ENCODE data around the gene TANC1. TPM values are rescaled to one million over a fixed set of nuclear protein-coding genes. Genes with fewer than 3 reads are reported as not detected.

The TANC1 gene
- total RNA-seq, 2 experiments from 2014 or later = 0.15 to 0.25 TPM

- ChIA-PET POLR2A (no interaction called here), CTCF (no interaction called here)
Measured at GRCh38 chr2:159267921-159268320, 299.5 kb downstream of the TANC1 start.

- ChIA-PET POLR2A (no interaction called here), CTCF (no interaction called here)
Measured at GRCh38 chr2:159270744-159271379, 302.4 kb downstream of the TANC1 start.

GRCh38 chr2:159272156-159272555 is 303.7 kb downstream of the TANC1 start:
- POLR2A ChIA-PET = no interaction called here
- CTCF ChIA-PET = no interaction called here

- ChIA-PET POLR2A (no interaction called here), CTCF (no interaction called here)
Measured at GRCh38 chr2:159275111-159275510, 306.7 kb downstream of the TANC1 start.

- CTCF ChIA-PET = no interaction called here
Measured at GRCh38 chr2:159279700-159280099, 311.3 kb downstream of the TANC1 start.

GRCh38 chr2:159281002-159281401 is 312.6 kb downstream of the TANC1 start:
- ChIA-PET CTCF (interaction anchor here (1.1 kb wide), 1 partner anchor 17 kb away, joined by 4 read pairs; no protein-coding TSS in a partner anchor), POLR2A (no interaction called here)

More at GRCh38 chr2:159279700-159280099, 311.3 kb downstream of the TANC1 start:
- POLR2A ChIA-PET = no interaction called here

Other genes starting within 250 kb of the TANC1 start
- gene DAPL1, start 173.3 kb upstream of the TANC1 start, total RNA-seq = not detected

Data from activated CD8-positive, alpha-beta memory T cell treated with anti-CD3 and anti-CD28 coated beads for 36 hours (primary cell).